ENCODE measurements around the gene DENND1B.

DENND1B gene, protein sequence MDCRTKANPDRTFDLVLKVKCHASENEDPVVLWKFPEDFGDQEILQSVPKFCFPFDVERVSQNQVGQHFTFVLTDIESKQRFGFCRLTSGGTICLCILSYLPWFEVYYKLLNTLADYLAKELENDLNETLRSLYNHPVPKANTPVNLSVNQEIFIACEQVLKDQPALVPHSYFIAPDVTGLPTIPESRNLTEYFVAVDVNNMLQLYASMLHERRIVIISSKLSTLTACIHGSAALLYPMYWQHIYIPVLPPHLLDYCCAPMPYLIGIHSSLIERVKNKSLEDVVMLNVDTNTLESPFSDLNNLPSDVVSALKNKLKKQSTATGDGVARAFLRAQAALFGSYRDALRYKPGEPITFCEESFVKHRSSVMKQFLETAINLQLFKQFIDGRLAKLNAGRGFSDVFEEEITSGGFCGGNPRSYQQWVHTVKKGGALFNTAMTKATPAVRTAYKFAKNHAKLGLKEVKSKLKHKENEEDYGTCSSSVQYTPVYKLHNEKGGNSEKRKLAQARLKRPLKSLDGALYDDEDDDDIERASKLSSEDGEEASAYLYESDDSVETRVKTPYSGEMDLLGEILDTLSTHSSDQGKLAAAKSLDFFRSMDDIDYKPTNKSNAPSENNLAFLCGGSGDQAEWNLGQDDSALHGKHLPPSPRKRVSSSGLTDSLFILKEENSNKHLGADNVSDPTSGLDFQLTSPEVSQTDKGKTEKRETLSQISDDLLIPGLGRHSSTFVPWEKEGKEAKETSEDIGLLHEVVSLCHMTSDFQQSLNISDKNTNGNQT

DNA sequence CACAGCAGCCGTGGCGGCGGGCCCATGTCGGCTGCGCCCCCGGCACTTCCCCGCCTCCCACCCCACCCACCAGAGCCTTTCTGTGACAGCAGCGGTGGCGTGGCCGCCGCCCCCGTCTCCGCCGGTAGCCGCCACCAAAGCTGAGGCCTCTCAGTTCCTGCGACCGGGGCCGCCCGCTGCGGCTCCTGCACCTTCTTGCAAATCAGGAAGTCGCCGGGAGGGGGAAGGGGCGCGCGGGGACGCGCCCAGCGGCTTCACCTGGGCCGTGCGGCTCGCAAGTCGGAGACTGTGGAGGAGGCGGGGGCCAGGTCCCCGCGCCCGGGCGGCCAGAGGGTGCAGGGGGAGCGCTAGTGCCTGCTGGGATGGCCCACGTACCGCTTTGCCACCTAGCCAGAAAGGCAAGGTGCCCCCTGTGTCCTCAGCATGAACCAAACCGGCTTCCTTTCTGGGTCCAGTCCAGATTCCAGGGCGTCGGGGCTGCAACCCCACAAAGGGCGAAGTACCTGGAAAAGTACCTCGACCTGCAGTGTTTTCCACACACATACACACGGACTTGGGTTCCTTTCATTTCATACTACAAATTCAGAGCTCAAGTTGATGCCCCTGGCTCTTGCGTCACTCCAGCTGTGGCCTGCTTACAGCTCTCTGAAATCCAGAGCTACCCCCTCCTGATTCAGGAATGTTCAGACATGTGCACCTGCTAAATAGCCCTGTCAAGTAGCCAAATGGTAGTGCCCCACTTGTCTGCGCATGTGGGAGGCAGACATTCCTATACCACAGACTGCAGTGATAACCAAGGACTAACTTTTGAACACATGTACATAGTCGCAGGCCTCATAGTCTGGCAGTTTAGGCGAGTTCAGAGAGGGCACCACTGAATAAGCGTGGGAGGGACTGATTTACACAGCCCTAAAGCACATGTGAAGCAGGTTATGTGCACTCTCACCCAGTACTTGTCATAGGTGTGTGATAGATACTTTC is at the start of gene DENND1B:
Gene DENND1B, minus strand, starts transcription at position 199 of the 981 bp plus-strand sequence. CDS start 325 bp downstream, outside the sequence.
- DNase-seq (ENCODE audit: low read depth in 1 of 2, low spot score in 1 of 2): peak; percentile 62 to 72

DNA sequence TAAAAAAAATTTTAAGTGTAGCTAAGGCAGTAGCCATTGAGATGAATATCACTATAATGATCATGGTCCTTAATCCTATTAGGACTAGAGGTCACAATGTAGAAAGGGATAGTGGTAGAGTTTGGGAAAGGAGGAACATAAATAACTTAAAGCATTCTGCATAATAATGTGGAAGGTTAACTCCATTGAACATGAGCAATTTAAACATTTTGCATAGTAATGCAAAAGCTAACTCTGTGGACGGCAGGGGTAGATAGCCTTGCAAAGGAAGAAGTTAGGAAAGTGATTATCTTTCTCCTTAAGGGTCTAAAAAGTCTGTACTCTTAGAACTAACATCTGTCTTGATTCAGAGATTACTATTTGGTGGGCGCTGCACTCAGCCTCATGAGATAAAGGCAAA is 39.0 kb upstream of the DENND1B start:
- no peak for DNase-seq (ENCODE audit: low read depth in 1 of 2, low spot score in 1 of 2)

DNA sequence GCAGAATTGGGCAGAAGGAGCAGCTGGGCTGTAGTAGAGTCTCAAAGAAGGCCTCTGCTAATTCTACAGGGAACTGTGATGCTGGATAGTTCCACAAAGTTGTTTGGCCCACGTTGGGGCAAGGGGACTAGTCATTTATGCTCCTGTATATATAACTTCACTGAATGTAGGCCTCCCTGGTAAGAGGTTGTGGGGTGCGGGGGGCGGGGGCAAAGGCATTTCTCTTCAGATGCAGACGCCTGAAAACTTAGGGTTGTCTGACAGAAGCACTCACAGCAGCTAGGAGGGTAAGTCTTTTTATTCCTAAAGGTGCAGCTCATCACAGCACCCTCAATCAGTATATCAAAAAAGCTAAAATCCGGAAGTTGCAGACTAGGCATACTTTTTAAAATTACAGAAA is 38.5 kb upstream of the DENND1B start:
- no peak for DNase-seq (ENCODE audit: low read depth in 1 of 2, low spot score in 1 of 2)

DNA sequence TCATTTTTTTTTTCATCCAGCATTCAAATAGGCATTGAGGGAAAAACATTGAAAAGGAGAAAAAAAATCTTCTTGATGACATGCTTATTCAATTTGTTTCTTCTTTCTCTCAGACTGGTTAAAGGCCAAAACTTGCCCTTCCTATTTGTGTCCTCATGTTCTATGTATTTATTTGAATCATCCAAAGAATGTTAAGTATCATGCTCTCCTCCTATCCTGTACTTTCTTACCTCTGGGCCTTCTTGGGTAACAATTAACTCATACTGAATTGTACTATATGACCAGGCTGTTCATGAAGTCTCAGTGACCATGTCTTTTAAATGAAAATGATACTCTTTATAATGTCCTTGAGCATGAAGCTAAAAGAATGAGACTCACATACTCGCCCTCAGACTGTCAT is 36.5 kb upstream of the DENND1B start:
- no peak for DNase-seq (ENCODE audit: low read depth in 1 of 2, low spot score in 1 of 2)

DNA sequence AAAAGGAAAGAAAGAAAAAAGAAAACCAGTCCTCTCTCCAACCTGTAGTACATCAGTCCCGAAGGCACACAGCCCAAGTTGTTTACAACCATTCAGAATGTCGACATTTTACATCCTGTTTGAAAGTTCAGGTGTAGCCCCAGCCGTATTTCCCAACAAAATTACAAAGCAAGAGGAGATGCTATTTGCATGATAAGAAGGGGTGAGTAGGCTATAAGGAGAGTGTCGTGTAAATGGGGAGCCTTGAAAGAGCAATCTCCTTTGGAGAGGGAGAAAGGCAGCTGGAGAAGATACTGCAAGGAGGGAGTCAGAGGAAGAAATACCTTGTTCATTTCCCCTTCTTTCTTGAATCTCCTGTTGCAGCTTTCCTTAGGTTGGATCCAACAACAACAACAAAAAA is 35.5 kb upstream of the DENND1B start:
- no peak for DNase-seq (ENCODE audit: low read depth in 1 of 2, low spot score in 1 of 2)

DNA sequence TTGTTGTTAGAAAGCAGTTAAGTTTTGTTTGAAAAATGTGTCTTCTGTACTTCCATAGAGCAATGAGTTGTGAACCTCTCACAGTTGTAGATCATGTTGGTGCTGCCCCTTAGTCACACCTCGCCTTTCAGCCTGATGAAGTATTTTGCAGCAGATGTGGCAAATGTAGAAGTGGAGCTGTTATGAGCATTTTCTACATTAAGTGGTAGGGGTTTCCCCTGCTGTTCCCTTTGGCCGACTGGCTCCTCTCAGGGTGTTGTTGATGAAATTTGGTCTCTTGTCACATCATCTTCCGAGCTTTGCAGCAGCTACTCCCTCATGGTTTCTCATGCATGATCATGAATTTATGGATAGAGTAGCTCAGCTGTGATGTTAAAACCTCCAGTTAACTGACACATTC is 33.6 kb upstream of the DENND1B start:
- DNase-seq (ENCODE audit: low read depth in 1 of 2, low spot score in 1 of 2): no peak

DNA sequence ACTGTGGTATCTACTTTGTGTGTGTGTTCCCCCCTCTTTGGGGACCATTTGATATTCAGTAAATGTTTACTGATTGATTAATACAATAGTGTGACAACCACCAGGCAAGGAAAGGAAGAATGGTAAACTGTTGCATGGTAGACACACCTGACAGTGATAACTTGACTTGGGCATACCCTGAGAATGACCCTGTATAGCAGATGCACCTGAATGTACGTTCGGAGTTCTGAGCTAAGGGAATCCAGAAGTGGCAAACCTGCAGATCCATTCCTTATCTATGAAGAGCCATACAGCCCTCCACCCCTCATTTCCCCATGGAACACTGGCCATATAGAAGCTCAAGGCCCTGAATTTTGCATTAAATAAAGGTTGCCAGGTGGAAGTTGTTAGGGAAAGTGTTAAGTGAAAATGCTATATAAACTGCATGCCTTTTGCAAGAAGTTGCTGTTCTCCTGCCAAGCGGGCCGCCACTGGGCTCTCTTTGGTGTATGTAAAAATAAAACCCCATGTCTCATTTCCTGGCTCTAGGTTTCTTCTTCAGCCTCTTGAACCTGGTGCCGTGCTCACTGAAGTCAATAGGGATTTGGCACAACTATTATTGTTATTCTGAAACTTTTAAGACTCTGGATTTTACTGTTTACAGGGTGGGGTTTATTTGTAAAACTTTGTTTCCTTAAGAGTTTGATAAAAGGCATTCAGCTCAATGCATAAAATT is 32.6 kb upstream of the DENND1B start:
- DNase-seq (ENCODE audit: low read depth in 1 of 2, low spot score in 1 of 2): no peak

DNA sequence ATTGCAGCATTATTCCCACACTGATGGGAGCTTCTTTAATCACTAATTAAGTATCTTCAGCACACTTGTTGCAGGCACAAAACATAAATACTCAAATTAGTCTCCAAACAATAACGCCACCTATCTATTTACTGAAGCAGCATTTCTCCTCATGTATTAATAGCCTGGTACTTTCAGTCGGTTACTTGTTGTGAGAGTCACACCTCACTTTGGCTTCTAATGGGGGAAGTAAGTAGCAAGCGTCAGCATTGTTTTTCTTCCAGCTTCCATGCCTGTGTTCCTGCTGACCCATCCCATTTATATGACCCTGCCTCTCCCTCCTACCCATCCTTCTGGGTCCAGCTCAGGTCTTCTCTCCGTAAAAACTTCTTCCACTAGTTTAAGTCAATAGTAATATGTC is 31.9 kb upstream of the DENND1B start:
- no peak for DNase-seq (ENCODE audit: low read depth in 1 of 2, low spot score in 1 of 2)

DNA sequence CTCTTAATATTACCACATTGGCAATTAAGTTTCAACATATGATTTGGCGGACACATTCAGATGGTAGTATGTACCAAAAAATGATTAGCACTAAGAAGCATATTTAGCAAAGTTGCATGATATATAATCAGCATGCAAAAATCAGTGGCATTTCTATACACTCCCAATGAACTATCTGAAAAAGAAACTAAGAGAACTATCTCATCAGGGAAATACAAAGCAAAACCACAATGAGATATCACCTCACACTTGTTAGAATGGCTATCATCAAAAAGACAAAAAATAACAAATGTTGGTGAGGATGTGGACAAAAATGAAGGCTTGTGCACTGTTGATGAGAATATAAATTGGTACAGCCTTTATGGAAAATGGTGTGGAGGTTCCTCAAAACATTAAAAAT is 31.4 kb upstream of the DENND1B start:
- no peak for DNase-seq (ENCODE audit: low read depth in 1 of 2, low spot score in 1 of 2)

DNA sequence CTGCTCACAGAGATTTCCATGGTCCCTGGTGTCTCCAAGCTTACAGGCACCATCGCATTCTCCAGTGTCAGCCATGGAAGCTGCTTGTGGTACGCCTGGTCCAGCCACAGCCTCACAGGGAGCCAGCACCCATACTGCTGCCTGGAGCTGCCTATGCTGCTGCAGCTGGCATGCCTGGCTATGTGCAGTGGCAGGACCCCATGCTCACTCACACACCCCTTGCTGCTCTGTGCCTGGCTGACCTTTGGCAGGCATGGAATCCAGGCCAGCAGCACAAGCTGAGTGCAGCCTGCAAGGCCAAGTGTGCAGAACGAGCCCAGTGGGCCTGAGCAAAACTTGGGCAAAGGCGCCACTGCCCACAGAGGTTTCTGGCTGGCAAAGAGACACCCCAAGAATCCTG is 26.4 kb upstream of the DENND1B start:
- DNase-seq (ENCODE audit: low read depth in 1 of 2, low spot score in 1 of 2): no peak

DNA sequence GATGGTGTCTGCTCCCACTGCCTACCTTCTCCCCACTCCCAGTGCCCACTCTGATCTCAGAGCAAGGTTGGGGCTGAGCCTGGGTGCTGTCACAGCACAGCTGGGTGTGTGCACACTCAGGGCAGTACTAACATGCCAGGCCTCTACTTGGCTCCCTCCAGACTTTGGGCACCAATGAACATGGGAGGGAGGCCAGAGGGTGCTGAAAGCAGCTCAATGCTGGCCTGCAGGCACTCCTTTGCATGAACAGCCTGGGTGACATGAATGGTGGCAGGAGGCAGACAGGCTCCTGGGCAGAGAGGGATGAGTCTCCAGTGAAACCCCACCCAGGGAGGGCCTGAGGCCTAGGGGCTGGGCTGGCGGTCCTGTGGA is 25.8 kb upstream of the DENND1B start:
- DNase-seq (ENCODE audit: low read depth in 1 of 2, low spot score in 1 of 2): no peak

DNA sequence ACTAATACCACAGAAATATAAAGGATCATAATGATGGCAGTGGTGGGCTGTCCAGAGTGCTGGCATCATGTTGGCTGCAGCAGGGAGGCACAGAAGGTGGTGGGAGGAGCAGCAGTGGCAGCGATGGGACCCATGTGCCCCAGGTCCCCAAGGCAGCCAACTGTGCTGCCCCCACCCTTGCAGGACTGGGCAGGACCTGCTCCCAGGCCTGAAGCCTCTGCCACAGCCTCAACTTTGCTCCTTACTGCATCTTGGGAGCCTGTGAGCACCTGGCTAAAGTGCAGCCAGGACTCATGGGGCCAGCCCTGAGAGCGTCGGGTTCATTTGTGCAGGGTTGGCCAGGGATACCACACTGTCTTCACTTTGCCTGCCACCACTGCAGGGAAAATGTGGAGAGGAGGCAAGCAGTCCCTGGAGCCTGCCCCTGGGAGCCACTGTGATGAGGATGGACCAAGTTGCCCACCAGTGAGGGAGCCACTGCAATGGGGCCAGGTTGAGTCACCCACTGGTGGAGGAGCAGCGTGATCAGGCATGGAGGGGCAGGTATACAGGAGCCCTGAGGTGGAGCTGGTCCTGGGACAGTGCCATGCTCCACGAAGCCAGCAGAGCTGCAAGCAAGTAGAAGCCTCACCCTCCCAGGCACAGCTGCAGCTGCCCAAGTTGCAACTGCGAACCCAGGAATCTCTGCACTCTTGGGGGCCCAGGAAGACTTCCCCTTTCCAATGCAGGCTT is 25.3 kb upstream of the DENND1B start:
- DNase-seq (ENCODE audit: low read depth in 1 of 2, low spot score in 1 of 2): no peak

DNA sequence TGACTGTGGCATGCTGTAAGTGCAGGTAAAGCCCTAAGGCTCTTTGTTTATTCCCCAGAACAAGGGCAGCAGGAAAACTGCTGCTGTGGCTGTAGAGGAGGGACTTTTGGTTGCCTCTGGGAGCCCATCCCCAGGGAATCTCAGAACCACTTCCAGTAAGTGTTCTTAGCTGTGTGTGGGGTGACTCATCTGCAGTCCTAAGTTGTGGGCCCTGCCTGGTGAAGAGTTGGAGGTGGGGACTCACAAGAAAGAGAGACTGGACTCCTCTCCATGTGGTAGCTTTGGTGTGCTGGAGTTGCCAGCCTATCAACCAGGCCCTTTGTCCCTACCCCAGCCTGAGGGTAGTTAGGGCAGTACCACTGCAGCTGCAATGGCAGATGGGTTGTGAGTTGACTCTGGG is 24.0 kb upstream of the DENND1B start:
- no peak for DNase-seq (ENCODE audit: low read depth in 1 of 2, low spot score in 1 of 2)

DNA sequence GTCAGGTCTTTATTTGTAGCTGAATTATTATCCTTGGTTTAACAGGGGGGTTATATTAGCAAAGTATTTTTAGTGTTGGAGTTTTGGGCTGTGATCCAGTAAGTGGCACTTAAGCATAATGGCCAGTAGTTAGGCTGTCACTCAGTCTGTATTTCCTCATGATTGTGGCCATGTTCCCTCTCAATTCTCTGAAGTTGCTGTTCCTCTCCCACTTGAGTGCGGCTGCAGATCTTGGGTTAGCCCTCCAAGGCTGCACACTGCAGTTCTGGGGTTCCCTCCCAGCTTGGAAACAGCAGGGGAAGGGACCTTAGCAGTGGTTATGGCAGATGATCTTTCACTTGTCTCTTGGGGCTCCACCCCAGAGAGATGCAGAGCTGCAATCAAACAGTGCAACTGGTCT is 23.2 kb upstream of the DENND1B start:
- no peak for DNase-seq (ENCODE audit: low read depth in 1 of 2, low spot score in 1 of 2)

DNA sequence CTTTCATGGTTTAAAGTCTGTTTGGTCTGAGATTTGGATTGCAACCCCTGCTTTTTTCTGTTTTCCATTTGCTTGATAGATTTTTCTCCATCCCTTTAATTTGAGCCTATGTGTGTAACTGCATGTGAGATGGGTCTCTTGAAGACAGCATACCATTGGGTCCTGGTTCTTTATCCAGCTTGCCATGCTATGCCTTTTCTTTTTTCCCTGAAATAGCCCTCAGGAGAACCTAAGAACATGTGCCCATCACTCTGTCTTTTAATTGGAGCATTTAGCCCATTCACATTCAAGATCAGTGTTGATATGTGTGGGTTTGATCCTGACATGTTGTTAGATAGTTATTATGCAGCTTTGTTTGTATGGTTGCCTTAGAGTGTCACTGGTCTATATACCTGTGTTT is 21.7 kb upstream of the DENND1B start:
- DNase-seq (ENCODE audit: low read depth in 1 of 2, low spot score in 1 of 2): no peak

DNA sequence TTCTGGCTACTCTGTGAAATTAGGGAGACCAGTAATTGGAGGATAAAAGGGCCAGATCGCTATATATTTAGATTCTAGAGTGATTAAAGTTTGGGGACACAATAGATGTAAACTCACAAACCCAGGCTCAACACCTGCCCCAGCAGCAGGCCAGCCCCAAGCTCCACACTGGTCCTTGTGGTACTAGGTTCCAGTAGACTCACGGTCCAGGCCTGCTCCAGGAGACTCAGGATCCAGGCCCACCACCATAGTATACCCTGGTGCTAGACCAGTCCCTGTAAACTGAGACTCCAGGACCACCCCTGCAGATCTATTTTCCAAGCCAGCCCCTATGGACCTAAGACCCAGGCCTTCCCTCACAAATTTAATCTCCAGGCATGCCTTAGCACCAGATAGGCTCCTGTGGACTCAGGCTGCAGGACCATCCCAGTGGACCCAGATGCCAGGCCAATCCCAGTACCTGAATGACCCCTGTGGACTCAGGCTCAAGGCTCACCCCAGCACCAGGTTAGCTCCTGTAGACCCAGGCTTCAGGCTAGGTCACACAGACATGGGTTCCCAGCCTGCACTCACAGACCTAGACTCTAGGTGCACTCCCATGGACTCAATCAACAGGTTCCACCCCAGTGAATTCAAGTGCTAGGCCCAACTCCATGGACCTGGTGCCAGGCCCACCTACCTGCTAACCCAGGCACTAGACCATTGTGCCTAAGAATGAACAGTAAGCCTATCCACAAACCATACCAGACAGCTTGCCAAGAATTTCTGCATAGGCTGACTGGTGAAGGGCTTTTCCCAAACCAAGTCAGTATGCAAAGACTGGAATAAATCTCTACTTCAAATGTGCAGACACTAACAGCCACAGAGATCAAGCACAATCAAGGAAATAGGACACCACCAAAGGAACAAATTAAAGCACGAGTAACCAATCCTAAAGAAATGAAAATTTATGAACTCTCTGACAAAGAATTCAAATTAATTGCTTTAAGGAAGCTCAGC is 13.8 kb upstream of the DENND1B start:
- no peak for DNase-seq (ENCODE audit: low read depth in 1 of 2, low spot score in 1 of 2)

DNA sequence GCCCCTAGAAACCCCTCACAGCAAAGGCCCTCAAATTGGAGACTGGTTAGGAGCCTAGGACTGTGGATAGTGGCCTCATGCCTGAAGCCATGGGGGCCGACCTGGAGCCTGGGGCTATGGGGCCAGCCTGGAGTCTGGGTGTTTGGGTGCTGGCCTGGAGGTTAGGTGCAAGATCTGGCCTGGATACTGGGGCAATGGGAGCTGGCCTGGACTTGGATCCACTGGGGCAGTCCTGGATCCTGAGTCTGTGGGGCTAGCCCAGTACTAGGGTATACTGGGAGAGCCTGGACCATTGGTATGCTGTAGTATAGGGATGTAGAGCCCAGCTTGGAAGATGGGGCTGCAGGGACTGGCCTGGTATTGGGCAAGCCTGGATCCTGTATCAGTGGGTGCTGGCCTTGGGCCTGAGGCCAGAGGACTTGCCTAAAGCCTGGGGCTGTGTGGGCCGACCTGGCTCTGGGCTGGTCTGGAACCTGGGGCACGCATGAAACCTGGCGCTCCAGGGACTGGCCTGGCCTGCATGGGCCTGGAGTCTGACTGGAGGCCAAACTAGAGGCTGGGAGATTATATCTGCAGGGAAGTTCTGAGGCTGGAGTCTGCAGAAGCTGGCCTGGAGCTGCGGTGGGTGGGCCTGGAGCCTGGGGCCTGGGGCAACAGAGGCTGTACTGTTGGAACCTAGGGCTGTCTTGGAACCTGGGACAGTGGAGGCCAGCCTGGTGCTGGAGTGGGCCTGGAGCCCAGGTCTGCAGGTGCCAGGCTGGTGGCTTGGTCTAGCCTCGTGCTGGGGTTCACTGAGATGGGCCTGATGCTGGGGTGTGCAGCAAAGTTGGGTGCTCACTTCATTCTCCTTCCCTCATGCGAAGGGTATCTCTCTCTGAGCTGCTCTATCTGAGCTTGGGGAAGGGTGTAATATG is 12.6 kb upstream of the DENND1B start:
- no peak for DNase-seq (ENCODE audit: low read depth in 1 of 2, low spot score in 1 of 2)

DNA sequence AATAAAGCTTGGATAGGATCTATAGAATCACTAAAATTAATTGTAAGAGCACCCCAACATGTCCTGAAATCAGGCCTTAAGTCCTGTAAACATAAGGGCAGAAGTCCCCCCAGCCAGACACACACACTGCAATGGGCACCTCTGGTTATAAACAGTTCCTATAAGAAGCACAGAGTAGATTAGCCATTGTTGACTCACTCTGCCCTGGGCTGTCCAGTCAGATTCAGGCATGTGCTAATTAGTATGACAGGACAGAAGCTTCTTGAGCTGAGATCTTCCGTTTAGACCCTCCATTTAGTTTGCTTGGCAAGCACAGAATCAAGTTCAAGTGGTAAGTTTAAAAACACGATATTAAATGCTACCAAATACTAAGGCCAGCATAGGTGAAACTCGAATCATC is 11.8 kb upstream of the DENND1B start:
- no peak for DNase-seq (ENCODE audit: low read depth in 1 of 2, low spot score in 1 of 2)

All from activated T-helper 1 cell treated with anti-CD3 and anti-CD28 coated beads, Interleukin-2, amount 50 U/mL, for 16 hours (primary cell).